ENCODE measurements around the gene TRAF6. TPM values are rescaled to one million over a fixed set of nuclear protein-coding genes. Genes with fewer than 3 reads are reported as not detected.
A peak's percentile ranks its signal among the peaks of the same experiment; 100 is the strongest.

The TRAF6 gene
- total RNA-seq, 1 donor from 2014 or later = 13.0 TPM

DNA sequence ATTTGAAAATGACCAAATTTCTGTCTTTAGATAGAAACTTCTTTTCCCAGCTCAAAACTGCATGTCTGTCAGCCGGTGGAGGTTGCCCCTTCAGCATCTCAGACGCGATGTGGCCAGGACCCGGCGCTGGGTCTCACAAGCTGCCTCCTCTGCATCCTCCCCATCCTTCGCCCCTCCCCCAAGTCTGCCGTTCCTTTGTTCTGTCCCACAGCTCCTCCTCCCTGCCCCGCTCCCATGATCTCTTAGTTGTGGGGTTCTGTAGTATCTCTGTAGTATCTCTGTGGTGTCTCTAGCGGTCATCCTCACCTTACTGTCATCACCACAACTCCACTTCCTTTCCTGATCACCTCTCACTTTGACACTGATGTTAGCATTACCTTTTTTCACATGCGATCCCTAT, 49.9 kb downstream of the TRAF6 start:
- no peak for FAIRE-seq
- DNase-seq (ENCODE audit: low spot score in 2 of 2) = no peak

DNA sequence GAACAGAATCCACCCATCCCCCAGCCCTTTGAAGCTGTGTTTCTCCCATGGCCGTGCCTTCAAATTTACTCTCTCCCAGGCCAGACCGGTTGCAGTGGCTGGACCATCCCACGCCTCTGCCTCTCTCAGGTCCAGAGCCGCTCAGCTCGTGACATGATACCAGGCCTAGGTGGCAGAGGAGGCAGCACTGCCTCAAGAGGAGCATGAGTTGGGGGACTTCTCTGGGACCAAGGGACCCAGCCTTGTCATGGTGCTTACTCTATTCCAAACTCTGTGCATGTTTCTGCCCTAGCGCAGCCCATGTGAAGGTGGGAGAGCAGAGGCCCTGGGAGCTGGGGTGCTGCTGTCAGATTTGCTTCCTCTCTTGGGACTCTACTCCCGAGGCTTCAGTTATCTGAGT, 51.0 kb downstream of the TRAF6 start:
- DNase-seq (ENCODE audit: low spot score in 2 of 2) = no peak
- no peak for FAIRE-seq

GRCh38 chr11:36458129-36458915, 51.8 kb downstream of the TRAF6 start:
- DNase-seq (ENCODE audit: low spot score in 2 of 2) = no peak

GRCh38 chr11:36456156-36456555, 53.9 kb downstream of the TRAF6 start:
- FAIRE-seq = no peak

More at GRCh38 chr11:36458129-36458915, 51.8 kb downstream of the TRAF6 start:
- FAIRE-seq = no peak

GRCh38 chr11:36455658-36456111, 54.4 kb downstream of the TRAF6 start:
- DNase-seq (ENCODE audit: low spot score in 2 of 2) = peak in 1 of 2 donors; percentile 62
- FAIRE-seq = no peak

More at GRCh38 chr11:36456156-36456555, 53.9 kb downstream of the TRAF6 start:
- DNase-seq (ENCODE audit: low spot score in 2 of 2) = no peak

DNA sequence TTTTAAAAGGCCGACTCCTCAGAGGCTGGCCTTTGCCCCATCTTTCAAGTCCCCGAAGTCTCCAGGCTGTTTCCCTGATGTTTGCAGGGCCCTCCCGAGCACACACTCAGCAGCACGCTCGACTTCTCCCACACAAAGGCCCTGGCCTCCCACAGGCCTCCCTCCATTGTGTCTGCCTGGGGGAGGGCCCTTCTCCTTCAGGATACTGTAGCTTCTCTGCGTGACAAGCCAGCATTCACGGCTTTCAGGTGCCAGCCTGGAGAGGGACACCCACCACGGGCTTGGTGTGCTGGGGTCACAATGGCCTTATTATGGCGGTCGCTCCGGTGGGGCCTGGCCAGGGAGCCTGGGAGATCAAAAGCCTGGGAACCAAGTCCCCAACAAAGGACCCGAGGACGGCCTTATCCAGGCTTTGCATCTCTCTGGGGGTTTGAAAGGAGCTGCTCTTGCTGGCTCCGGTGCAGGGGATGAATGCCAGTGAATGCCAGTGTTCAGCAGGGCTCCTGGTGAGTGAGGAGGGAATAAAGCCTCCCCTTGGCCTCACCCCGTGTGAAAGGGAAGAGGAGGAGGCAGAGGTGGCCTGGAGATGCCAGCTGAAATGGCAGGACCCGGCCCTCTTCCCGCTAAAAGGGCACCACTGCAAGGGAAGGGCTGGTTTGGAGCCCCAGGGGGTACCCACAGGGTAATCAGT, 55.0 kb downstream of the TRAF6 start:
- DNase-seq (ENCODE audit: low spot score in 2 of 2) = peak in 1 of 2 donors; percentile 20
- no peak for FAIRE-seq

- no peak for FAIRE-seq
- no peak for DNase-seq (ENCODE audit: low spot score in 2 of 2)
These were observed 55.5 kb downstream of the TRAF6 start for GRCh38 chr11:36454551-36454940.

DNA sequence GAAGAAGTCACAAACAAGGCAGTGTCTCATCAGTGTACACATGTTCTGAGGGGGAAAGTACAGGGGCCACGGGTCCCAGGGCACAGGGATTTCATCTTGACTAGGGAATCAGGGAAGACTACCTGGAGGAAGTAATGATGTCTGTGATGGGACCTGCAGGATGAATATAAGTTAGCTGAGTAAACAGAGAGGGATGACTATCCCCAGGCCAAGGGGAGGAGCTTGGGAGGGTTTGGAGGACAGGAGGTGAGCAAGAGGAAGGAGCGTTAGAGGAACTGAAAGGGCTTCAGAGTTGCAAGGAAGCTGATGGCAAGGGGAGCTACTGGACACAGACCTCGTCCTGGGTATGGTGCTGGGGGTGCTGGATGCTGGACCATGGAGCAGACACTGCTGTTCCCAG, 56.4 kb downstream of the TRAF6 start:
- DNase-seq (ENCODE audit: low spot score in 2 of 2) (no peak), FAIRE-seq (no peak)

DNA sequence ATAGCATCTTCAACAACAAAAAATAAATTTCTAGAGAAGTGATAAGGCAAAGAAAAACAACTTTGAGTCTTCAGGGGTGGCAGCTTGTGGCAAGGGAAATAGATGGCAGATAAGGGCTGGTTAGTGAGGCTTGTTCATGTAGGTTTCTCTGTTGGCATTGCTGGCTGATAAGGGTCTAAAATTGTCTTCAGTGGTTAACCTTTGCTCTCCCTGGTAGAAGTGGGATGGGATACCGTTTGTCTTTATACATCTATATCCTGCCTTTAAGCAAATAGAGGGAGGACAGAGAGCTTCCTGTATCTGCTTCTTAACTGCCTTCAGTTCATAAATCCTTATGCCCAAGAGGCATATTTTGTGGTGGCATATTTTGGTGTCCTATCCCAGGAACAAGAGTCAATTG, 57.1 kb downstream of the TRAF6 start:
- DNase-seq (ENCODE audit: low spot score in 2 of 2) = no peak
- FAIRE-seq = no peak

DNA sequence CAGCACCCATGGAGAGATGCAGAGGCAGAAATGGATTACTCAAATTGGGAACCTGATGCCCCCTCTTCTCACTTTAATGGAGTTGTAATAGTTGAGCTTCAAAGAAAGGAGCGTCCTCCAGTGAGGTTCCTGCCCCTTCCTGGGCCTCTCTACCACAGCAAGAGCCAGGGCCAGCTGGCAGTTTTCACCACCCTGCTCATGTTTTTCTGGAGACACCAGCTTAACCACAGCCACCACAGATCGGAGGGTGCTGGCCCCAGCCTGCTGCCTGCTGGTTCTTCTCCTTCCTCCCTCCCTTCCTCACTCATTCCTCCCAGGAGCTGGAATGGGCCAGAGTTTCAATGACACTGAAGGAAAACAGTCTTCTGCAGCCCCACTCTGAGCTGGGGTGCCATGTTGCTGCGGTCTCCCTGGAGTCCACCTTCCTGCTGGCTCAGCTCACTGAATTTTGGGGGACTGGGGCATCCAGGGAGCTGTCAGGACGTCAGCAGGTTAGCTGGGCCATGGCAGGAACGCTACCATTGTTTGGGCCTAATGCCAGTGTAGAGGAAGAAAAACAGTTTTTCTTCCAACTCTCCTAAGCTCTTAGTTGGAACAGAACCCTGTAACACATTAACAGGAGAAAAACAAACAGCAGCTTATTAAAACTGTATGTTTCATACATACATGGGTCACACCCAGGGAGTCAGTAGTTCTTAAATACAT, 57.7 kb downstream of the TRAF6 start:
- DNase-seq (ENCODE audit: low spot score in 2 of 2) = no peak

GRCh38 chr11:36451681-36452080, 58.4 kb downstream of the TRAF6 start:
- FAIRE-seq (no peak), DNase-seq (ENCODE audit: low spot score in 2 of 2) (no peak)

More for the DNA sequence above, 57.7 kb downstream of the TRAF6 start:
- FAIRE-seq = no peak

DNA sequence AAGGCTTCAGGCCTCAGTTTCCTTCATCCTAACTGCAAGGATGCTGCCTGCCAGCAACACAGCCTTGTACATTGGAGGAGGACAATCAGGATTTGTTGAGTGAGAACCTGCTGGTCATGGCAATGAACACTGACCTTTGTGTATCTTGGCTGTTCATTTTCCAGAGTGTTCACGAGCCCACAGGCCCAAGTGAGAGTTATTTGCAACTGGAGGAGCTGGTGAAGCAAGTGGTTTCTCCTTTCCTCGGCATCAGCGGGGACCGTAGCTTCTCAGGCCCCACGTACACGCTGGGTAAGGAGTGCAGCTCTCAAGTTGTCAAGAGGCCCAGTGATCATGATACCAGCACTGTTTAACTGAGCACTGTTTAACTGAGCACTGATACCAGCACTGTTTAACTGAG, 59.0 kb downstream of the TRAF6 start:
- FAIRE-seq (no peak), DNase-seq (ENCODE audit: low spot score in 2 of 2) (no peak)

DNA sequence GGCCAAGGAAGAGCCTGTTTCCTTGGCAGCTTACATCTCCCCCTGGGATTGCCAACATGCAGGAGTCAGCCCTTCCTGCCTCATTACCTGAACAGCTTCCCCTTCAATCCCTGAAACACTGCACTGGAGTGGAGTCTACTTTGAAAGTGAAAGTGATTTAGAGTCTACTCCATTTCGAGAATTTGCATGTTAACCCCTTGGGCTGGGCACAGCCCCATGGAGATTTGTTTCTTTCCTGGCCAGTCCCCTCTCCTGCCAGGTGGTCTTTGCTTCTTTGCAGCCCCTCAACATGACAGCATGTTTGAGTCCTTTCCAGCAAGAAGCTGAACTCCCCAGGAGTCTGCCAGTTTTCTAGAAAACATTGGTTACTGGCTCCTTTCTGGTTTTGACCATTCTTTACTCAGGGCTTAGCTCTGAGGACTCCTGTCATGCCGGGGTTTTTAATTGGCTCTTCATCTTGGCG, 59.9 kb downstream of the TRAF6 start:
- FAIRE-seq (no peak), DNase-seq (ENCODE audit: low spot score in 2 of 2) (no peak)

- FAIRE-seq = no peak
These were observed 60.4 kb downstream of the TRAF6 start for GRCh38 chr11:36449561-36450096.

DNA sequence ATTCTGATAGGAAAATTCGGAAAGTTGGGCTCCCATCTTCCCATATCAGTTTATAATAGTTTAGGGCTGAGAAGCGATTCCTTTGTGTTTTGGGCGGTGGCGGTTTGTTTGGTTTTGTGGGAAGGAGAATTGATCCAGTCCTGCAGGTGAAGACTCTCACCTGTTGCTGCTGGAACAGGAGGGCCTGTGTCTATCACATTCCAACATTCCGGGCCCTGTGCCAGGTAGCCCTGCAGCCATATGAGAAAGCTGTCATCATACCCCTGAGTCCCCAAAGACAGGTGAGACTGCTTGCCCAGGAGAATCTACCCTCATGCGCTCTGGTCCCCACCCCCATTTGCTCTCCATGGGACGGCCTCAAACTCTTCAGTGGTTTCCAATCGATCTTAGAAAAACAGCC, 62.1 kb downstream of the TRAF6 start:
- FAIRE-seq = no peak
- no peak for DNase-seq (ENCODE audit: low spot score in 2 of 2)

More at GRCh38 chr11:36449561-36450096, 60.4 kb downstream of the TRAF6 start:
- no peak for DNase-seq (ENCODE audit: low spot score in 2 of 2)

GRCh38 chr11:36447514-36447913, 62.6 kb downstream of the TRAF6 start:
- no peak for FAIRE-seq
- no peak for DNase-seq (ENCODE audit: low spot score in 2 of 2)

- FAIRE-seq (no peak), DNase-seq (ENCODE audit: low spot score in 2 of 2) (no peak)
These were observed 63.9 kb downstream of the TRAF6 start for GRCh38 chr11:36446135-36446534.

DNA sequence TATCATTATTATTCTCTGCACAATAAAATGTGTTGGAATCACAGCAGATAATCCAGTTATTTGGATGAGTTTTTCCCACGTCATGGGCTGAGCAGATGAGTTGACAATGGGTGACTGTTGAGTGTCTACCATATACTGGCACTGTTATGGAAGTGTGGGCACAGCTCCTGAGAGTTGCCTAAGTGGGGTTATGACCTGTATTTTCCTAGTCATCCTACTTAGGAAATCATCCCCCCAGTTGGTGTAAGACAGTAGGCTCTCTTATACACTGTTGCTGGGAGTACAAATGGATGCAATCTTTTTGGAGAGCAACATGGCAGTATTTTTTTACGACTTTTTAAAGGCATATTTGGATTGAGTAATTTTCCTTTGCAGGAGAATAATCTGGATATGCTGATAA, 66.4 kb downstream of the TRAF6 start:
- no peak for FAIRE-seq
- no peak for DNase-seq (ENCODE audit: low spot score in 2 of 2)

DNA sequence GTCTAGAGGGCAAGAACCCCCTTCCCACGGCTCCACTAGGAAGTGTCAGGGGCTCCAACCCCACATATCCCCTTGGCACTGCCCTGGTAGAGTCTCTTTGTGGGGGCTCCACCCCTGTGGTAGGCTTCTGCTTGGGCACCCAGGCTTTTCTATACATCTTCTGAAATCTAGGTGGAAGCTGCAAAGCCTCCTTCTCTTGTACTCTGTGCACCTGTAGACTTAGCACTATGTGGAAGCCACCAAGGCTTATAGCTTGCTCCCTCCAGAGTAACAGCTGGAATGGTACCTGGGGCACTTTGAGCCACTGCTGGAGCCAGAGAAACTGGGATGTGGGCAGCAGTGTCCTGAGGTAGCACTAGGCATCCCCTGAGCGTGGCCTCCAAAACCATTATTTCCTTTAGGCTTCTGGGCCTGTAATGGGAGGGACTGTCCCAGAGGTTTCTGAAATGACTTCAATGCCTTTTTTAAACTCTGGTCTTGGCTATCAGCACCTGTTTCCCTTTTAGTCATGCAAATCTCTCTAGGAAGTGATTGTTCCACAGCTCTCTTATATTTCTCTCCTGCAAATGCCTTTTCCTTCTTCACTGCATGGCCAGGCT, 68.4 kb downstream of the TRAF6 start:
- FAIRE-seq = no peak
- no peak for DNase-seq (ENCODE audit: low spot score in 2 of 2)

GRCh38 chr11:36438126-36438525, 71.9 kb downstream of the TRAF6 start:
- FAIRE-seq = no peak
- no peak for DNase-seq (ENCODE audit: low spot score in 2 of 2)

Measured in frontal cortex (tissue), 4 donors.